DOHH2 (cell line): ENCODE measurements around the gene IRF1.

Experiments
- EZH2phosphoT487 ChIP-seq: fragments of 200-600 bp; sonication (generic); IDR thresholded peaks from 2 replicates; pipeline ENCODE4 v1.6.1; 2017; ENCODE audit warnings: borderline replicate concordance, mild to moderate bottlenecking, antibody characterized with exemption, low read length, moderate library complexity, mixed read lengths
- TF ChIP-seq, protein P1 (sequence below): fragments of 200-600 bp; sonication (generic); IDR thresholded peaks from one replicate; pipeline ENCODE4 v1.5.1; 2014; ENCODE audit warnings: antibody characterized with exemption, mild to moderate bottlenecking, low read depth, low read length; ENCODE audit not compliant: poor library complexity, severe bottlenecking

DNA sequence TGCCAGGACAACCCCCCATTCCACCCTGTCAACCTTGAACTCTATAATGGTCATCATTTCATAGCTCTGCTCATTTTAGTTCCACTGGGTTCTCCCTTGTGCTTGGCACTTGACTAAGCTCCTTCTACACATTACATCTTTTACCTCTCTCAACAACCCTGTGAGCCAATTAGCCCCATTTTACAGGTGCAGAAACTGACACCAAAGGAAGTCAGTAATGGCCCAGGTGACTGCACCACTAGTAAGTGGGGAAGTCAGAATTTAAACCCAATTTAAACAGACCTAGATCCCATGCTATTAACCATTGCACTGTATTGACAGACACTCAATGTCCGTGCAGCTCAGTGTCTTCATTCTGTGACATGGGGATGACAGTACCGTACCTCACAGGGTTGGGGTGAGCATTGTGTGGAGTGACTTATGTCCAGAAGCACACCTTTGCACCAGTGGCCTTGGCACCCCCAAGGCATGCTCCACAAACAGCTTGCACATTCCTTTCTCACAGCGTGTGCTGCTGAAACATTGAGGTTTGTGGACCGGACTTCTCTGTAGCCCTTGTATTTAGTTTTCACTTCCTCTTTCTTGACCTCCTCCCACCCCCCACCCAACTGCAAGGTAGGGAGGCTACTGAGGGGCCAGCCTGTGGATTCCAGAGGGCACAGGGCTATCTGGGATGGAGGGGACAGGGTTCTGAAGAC lies 23.1 kb downstream of the IRF1 start:
- TF ChIP-seq, protein P1, sequence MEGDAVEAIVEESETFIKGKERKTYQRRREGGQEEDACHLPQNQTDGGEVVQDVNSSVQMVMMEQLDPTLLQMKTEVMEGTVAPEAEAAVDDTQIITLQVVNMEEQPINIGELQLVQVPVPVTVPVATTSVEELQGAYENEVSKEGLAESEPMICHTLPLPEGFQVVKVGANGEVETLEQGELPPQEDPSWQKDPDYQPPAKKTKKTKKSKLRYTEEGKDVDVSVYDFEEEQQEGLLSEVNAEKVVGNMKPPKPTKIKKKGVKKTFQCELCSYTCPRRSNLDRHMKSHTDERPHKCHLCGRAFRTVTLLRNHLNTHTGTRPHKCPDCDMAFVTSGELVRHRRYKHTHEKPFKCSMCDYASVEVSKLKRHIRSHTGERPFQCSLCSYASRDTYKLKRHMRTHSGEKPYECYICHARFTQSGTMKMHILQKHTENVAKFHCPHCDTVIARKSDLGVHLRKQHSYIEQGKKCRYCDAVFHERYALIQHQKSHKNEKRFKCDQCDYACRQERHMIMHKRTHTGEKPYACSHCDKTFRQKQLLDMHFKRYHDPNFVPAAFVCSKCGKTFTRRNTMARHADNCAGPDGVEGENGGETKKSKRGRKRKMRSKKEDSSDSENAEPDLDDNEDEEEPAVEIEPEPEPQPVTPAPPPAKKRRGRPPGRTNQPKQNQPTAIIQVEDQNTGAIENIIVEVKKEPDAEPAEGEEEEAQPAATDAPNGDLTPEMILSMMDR = no peak
- no peak for TF ChIP-seq EZH2phosphoT487
